GM19351 (cell line): ENCODE measurements around the gene GRID1.

Experiments used
- ATAC-seq: cut with Tn5 transposase; IDR thresholded peaks from one replicate; pipeline ENCODE4 v1.9.1; 2021; ENCODE audit warnings: mild to moderate bottlenecking, moderate library complexity; ENCODE audit not compliant: unreplicated experiment

The GRID1 gene

DNA sequence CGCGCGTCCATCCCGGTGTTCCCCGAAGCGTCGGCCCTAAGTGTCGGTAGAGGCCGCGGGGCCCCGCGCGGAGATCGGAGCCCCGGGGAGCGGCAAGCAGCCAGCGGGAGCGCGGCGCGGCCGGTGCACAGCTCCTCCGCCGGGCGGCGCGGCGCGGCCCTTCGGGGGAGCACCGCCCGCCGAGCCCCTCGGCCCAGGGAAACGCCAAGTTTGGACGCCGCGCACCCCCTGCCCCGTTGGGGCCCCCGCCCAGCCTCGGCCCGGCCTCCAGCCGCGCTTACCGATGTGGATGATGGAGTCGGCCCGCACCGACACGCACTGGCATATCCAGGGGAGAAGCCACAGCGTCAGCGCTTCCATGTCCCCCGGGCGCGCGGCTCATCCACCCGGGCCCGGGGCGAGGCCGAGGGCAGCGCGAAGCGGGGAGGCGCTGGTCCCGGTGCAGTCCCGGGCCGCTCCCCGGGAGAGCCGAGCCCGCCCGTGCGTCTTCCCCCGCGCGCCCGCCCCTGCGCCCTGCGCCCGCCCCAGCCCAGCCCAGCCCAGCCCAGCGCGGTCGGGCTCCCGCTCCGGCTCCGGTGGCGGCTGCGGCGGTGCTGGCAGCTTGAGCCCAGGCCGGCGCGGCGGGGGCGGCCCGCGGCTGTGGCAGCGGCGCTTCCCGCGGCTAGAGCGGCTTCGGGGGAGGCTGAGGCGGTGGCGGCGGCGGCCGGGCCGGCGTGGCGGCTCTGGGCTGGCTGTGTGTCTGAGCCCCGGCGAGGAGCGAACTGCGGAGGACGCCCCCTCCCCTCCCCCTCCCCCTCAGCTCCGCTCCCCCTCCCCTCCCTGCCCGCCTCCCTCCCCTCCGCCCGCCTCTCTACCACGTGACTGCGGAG is at the start of gene GRID1:
Gene GRID1 (minus strand): TSS at position 763 of the 869 bp plus-strand sequence.
- ATAC-seq, result peak; percentile 25

DNA sequence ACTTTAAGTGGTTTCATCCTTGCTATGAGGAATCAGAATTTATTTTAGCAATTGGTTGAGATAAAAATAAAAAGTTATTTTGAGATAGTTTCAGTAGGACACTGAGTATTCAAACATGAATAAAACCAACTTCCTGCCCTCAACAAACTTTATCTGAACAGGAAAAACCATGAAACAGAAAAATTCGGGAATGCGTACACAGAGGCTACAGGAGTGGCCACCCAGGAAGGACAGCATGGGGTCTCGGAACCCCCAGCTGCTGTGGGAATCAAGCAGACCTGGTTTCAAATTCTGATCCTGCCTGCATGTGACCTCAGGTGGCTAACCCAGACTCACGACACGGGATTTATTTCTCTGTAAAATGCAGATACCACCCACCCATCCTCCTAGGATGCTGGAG is 49.0 kb upstream of the GRID1 start:
- no peak for ATAC-seq

DNA sequence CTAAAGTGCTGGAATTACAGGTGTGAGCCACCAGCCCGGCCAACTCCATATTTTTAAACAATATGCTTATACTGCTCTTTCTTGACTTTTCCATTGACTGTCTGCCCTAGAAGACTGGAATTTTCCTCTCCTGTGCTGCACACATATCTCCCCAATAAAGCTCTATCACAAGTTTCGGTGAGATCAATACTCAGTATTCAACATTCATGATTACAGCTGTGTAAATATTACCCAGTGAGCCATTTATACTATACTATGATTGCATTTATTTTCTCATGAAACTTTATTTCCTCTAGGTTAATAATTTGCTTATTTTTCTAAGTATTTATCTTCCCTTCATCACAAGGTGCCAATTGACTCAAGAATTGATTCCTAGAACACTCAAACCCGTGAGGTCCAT is 48.5 kb upstream of the GRID1 start:
- no peak for ATAC-seq

DNA sequence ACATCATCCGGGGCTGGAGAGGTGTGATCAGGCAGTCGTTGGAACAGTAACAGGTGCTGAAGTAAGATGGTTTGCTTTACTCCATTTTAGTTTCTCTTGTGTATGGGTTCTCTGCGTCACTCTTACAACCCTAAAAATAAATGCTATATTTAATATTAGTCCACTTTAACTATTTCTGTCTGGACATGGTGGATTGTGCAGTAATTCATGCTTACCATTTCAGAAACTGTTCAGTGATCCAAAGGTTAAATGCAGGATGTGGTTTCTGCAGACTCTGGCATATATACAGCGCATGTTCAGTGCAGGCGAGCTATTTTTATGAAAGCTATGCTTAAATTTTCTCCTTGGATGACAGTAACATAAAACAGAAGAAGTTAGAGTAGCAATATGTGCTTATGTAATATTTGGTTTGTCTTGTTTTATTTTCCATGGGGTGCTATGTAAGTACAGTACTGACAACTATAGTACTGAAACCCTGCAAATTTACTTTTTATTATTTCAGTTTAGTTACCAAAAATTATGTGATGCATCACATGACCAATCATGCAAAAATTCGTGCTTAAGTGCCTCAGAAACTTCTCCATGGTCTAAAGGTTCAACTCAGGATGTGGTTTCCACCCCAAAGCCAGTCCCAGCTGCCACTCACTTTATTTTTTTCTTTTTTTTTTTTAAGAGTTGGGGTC is 46.6 kb upstream of the GRID1 start:
- ATAC-seq, result peak; percentile 71

DNA sequence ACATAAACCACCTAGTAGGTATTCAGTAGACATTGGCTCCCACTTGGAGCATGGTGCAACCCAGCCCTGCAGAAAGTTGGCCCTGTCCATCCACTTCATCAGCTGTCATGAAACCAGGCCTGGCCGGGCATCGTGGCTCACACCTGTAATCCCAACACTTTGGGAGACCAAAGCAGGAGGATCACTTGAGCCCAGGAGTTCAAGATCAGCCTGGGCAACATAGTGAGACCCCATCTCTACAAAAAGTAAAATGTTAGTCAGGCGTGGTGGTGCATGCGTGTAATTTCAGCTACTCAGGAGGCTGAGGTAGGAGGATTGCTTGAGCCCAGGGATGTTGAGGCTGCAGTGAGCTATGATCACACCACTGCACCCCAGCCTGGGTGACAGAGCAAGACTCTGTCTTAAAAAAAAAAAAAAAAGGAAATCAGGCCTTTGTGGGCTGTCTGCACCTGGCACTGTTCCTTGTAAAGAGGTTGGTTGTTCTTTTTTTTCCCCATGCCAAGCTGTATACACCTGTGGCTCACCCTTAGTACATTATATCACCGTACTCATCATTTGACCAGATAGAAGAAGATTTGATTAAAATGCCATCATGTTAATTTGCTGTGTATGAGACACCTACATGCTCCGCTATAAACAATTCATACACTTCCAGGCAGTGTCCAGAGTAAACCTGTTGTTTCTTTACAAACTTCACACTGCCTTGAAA is 45.4 kb upstream of the GRID1 start:
- no peak for ATAC-seq

DNA sequence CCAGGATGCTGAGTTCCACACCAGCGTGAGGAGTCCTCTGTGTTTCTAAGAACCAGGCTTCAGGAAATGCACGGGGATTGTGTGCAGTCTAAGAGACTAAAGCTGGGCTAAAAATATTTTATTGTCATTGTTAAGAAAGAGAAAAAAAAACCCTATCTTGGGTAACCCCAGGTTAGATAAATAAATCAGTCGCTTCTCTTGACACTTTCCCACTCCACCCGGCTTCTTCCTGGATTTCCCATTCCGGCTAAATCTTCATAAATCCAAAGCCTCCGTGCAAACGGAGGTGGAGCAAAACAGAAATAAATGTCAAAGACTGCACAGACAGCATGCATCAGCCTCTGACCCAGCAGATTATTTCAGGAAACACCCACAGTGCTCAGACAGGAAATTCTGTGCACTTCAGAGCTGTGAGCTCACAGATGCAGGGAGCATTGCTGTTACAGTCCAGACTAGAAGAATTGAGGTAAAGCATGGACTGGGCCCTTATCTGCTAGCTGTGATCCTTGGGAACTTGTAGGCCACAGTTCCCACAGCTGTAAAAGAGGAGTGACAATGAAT is 44.8 kb upstream of the GRID1 start:
- ATAC-seq, result peak; percentile 57

DNA sequence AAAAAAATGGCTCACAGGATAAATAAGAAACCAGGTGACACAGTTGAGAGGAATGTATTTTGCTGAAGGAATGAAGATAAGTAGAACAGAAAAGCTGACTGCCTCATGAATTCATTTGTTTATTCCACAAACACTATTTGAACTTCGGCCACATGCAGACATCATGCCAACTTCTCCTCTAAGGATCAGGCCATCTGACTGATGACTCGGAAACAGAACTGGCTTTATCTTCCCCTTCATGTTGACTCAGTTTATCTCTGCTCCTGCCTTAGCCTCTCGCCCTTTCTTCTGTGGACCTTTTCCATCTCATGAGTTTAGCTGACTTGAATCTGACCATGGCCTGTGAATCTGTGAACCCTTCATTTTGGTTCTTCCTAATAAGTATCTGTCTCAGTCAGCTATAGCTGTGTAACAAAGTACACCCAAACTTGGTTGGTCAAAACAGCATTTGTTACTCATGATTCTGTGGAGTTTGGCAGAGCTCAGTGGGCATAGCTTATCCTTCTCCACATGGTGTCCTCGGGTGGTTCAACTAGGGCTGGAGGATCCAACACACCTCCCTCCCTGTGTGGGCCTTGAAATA is 44.0 kb upstream of the GRID1 start:
- no peak for ATAC-seq

DNA sequence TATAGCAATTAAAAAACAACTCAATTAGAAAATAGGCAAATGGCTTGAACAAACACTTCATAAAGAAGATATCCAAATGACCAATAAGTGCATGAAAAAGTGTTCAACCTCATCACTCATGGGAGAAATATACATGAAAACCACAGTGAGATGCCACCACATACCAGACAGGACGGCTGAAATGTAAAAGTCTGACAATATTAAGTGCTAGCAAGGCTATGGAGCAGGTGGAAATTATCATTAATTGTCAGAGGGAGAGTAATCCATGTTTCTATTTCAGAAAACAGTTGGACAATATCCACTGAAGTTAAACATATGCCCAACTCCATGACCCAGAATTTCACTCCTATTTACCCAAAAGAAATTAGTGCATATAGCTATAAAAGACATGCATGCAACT is 42.6 kb upstream of the GRID1 start:
- ATAC-seq, result no peak

DNA sequence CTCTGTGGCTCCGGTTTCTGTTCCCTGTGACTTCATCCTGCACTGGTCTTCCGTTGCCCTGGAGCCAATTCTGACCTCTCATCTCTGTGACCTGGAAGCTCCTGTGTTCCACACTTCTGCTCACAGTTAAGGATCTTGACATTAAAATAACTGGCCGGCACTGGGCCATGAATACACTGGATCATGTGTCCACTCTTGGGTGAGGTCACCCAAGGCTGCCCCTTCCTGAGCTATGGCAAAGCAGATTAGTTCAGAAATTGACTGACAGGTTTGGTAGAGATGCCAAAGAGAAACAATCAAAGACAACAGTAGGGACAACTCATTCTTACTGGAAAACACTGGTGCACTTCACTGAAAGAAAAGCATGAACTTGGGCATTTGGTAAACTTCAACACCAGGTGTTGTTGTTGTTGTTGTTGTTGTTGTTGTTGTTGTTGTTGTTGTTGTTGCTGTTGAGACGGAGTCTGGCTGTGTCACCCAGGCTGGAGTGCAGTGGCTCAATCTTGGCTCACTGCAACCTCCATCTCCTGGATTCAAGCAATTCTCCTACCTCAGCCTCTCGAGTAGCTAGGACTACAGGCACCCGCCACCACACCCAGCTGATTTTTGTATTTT is 36.7 kb upstream of the GRID1 start:
- no peak for ATAC-seq

DNA sequence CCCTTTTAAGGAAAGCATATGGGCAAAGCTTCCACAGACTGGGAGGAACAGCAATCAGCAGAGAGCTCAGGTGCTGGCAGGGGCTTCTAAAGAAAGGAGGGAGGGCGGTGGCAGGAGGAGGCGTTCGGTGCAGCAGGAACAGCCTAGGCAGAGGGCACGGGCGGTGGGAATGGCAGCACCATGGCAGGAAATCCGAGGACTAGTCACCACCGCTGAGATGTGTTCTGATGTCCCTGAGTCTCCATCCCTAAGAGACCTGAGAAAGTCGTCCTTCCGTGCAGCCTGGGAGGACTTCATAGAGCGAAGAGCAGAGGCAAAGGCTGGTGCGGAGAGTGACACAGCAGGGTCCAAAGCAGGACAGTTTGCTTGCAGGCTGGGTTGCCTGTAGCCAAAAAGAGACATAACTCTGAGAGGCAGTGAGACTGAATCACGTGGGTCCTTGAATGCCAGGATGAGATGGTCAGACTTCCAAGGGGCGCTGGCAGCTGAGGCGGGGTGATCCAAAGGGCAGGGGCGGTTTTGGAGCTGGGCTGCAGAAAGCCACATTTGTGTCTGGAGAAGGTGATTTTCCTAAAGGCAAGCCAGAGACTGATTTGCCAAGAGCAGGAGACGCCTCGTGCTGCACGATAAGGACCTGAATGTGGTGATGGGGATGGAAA is 35.8 kb upstream of the GRID1 start:
- no peak for ATAC-seq

DNA sequence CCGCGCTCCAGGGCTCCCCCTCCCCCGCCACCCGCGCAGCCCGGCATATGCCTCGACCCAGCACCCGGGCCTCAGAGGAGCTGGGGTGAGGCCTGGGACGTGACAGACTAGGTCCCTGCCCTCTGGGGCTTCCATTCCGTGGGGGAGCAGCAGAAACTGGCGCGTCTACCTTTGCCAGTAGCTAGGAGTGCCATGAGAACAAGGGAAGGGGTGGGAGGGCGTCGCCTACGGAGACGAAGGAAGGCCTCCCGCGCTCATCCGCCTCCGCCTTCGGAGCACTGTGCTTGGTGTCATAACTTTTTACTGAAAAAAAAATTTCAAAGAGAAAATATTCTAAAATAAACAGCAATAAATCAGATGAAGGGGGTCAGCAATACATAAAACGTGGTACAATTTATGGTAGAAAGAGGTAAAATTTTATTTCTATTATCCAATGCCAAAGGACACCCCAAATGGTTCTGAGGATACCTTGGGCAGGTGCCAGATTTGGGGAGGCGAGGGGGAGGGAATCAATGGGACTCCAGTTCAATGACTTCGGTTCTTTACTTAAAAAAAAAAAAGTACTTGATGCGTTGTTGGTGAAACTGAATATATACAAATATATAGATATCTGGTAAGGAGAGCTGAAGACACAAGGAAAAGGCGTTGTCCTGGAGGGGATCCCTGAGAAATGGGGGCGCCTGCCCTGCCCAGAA is 35.1 kb upstream of the GRID1 start:
- no peak for ATAC-seq

DNA sequence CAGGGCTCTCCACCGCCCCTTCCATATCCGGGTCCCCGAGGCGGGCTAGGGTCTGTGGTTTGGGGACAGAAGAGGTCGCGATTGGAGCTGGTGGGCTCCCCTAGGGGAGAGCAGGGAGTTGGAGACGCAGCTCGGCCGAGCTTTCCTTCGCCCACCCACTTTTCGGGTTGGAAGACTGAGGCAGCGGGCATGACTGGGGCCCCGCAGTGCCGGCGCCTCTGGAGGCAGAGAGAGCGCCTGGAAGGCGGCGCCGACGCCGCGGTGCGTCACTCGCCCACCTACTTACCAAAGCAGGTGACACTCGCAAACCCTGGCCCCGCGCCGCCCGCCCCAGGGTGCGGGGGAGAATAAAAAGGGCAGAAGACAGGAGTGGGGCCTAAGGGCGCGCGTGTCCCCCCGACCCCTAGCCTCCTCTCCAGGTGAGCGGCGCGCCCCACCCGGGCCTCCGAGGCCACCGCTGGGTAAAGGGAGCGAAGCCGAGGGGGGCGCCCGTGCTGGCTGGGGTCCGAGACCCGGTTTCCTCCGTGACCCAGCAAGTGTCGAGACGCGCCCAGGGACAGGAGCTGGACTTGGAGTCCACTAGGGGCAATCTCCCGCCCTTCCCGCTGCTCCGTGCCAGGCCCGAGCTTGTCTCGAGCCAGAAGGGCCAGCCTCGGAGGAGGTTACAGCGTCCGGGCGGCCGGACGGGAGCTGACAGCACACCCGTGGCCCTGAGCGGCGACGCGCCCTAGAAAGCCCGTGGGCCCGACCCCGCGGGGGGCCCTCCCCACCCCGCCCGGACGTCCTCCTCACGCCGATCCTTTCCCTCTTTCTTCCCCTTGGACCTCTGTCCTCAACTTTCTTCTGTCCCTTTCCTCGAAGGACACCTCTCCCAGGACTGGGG is 34.4 kb upstream of the GRID1 start:
- peak; percentile 42 for ATAC-seq

DNA sequence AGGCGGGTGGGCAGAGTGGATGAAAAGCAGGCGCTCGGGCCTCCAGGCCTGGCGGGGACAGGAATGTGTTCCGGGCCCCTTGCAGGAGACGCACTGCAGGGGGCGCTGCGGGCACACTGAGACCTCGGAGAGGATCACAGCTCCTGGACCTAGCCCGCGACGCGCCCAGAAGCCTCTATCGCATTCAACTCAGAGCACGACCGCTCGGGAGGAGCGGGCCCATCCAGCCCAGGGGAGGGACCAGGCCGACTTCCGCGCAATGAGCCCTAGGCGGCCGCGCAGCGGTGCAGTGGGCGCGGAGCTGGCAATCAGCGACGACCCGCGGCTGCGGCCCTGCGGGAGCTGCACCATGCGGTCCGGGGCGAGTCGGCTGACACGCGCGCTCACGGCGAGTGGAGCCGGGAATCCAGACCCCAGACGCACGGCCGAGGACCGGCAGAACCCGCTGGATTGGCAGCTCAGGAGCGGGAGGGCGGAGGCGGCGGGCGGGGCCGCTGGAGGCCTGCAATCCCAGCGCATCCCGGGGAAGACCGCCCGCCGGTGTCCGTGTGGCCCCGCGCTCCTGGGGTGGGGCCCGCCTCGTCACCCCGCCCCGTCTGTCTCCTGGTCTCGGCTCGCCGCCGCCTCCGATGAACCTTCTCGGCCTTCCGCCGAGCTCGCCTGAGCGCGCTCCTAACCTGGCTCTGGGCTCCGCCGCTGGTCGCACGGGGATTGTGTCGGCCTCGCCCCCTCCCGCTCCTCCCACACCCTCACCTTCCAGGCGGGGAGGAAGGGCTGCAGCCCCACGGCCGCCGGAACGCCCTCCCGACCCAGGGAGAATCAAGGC is 33.5 kb upstream of the GRID1 start:
- peak; percentile 85 for ATAC-seq

DNA sequence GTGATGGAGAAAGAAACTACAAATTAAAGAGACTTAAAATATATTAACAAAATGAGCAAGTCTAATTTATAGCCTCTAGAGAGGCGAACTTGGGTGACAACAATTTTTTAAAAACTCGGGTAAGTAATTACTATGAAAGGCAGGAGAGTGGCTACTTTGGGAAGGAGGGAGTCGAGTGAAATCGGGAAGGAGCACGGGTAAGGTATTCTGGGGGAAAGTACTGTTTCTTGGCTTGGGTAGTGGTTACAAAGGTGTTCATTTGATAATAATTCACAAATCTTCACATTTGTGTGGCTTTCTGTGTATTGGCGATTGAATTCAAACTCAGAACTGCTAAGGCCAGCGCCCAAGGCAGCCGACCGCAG is 32.9 kb upstream of the GRID1 start:
- no peak for ATAC-seq

DNA sequence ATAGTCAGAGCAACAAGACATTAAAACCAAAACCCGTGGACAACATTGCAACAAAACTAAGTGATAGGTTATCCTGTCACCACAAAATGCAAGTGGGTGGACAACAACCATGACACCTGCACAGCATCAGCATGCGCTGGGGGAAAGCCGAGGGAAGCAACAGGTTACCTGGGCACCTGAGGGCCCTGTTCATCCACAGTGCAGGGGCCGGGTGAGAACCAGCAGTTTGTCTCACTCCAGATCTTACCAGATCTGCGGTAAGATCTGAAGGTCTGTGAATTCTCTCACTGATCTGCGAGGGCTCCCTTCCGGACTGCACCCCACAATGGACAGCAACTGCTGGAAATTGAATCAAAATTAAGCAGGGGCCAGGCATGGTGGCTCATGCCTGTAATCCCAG is 30.5 kb upstream of the GRID1 start:
- ATAC-seq, result no peak

DNA sequence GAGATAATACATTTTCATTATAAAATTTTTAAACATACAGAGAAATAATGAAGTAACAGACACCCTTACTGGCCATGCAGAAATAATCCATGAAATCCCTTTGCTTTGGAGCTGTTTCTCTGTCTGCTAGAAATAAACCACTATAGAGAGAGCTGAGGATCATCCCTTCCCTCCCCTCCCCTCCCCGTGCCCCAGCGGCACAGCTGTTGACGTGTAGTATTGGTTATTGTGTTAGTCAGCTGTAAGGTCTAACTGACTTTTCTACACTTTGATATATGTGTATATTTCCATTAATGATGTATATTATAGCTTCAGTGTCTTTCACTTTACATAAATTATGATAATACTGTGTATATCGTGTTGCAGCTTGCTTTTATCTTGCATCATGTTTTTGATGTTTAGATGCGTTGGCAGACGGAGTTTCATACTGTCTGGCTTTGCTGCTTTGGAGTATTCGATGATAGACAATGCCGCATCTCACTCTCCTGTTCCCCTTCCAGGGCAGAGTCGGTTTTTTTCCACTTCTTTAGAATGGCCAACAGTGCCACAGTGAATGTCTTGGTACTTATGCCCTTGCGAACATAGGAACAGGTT is 27.4 kb upstream of the GRID1 start:
- ATAC-seq, result no peak

DNA sequence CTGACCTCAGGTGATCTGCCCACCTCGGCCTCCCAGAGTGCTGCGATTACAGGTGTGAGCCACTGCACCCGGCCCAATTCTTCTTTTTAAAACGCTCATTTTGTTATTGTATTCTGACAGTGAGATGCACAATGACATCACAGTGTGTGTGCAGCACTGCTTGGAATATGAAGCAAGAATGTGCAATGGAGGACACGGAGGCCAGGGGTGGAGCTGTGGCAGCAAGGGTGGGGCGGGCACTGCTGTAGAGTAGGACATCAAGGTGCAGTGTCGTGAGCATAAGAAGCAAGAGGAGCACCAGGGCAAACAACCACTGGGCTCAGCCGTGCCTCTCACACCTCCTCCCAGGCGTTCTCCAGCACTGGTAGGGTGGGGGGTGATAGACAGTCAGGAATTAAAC is 26.8 kb upstream of the GRID1 start:
- ATAC-seq, result no peak
